GM12873 (cell line): ENCODE results near the gene PKD2.

Source experiments
- TF ChIP-seq, protein P1 (sequence below): IDR thresholded peaks from 2 replicates; pipeline ENCODE4 v1.5.1; 2012; ENCODE audit warnings: low read depth, mild to moderate bottlenecking, moderate library complexity, low read length, control low read depth; ENCODE audit not compliant: insufficient read depth; ENCODE audit errors: missing control alignments

Gene PKD2

DNA sequence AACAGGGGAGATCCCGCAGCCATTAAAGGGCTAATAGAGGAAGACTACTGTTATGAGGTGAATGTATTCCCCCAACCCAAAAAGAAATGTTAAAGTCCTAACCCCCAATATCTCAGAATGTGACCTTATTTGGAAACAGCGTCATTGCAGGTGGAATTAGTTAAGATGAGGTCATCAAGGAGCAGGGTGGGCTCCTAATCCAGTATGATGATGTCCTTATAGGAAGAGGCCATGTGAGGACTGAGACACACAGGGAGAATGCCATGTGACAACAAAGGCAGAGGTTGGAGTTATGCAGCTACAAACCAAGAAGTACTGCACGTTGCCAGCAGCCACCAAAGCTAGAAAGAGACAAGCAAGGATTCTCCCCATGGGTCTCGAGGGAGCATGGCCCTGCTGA lies 17.7 kb upstream of the PKD2 start:
- TF ChIP-seq, protein P1, sequence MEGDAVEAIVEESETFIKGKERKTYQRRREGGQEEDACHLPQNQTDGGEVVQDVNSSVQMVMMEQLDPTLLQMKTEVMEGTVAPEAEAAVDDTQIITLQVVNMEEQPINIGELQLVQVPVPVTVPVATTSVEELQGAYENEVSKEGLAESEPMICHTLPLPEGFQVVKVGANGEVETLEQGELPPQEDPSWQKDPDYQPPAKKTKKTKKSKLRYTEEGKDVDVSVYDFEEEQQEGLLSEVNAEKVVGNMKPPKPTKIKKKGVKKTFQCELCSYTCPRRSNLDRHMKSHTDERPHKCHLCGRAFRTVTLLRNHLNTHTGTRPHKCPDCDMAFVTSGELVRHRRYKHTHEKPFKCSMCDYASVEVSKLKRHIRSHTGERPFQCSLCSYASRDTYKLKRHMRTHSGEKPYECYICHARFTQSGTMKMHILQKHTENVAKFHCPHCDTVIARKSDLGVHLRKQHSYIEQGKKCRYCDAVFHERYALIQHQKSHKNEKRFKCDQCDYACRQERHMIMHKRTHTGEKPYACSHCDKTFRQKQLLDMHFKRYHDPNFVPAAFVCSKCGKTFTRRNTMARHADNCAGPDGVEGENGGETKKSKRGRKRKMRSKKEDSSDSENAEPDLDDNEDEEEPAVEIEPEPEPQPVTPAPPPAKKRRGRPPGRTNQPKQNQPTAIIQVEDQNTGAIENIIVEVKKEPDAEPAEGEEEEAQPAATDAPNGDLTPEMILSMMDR: no peak

DNA sequence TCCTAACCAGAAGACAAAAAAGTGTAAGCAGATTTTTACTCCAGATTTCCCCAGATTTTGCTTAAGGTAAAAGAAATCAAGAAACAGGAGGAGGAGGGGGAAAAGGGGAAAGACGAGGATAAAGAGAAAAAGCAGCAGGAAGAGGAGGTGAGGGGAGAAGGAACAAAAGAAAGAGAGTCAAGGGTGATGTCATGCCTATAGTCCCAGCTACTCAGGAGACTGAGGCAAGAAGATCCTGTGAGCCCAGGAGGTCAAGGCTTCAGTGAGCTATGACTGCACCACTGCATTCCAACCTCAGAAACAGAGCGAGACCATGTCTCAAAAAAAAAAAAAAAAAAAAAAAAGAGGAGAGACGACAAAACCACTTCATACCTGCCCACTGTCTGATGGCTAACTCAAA lies 12.0 kb upstream of the PKD2 start:
- TF ChIP-seq, protein P1: no peak

DNA sequence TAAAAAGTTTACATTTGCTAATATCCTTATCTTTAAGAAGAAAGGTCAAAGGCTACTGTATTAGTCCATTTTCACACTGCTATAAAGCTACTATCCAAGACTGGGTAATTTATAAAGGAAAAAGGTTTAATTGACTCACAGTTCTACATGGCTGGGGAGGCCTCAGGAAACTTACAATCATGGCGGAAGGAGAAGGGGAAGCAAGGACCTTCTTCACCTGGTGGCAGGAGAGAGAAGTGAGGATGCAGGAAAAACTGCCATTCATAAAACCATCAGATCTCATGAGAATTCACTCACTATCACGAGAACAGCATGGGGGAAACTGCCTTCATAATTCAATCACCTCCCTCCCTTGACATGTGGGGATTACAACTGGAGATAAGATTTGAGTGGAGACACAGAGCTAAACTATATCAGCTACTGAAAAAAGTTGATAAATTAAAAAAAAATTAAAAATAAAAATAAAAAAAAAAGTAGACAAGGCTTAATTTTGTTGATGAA lies 8.2 kb upstream of the PKD2 start:
- TF ChIP-seq, protein P1: peak; percentile 22

DNA sequence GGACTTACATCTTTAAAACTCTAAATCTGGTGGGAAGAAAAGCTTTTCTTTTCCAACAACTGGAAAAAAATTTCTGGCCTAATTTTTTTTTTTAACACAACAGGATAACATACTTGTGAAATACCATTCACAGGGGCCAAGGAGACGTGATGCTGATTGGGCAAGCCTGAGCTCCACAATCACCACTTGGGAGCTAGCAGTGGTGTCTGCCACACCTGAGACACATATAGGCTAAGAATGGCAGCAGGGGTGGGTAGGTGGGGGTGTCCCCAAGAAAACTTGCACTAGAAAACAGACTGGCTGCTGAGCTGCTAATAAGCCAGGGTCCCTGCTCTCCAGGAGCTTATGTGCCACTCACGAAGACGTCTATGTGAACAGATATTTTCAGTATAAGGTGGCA lies 5.6 kb upstream of the PKD2 start:
- TF ChIP-seq, protein P1: no peak

DNA sequence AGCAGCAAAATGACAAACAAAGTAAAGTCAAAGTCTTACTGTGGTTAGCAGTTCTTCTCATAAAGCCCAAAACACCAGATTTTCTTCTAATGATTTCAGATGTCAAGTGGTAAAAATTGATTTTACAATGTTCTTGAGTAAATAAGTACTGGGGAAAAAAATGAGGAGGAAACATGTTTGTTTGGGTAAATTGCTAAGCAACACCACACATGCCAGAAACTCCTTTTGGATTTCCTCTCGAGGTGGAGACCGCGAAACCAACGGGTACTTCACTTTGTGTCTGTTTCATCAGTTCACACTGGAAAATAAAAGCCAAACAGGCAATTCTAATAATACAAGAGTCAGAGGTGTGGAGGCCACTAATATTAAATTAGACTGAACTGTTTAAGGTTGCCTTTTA lies 4.6 kb upstream of the PKD2 start:
- TF ChIP-seq, protein P1: no peak

DNA sequence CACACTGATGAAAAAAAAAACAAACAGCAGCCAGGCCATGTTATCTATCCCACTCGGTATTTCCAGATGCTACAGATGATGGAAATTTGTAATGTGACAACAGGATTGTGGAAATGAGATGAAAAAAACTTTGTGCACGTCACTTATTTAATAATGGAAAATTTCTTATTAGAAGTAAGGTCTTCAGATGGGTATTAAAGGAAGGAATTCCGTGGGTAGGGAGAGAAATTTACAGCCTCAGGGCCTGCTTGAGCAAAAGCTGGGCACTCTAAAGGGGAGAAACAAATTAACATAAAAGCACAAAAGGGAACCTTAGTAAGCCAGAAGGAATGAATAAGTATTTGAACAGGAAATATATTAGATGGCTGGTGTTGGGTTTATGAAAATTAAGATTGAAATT lies 4.2 kb upstream of the PKD2 start:
- TF ChIP-seq, protein P1: no peak

DNA sequence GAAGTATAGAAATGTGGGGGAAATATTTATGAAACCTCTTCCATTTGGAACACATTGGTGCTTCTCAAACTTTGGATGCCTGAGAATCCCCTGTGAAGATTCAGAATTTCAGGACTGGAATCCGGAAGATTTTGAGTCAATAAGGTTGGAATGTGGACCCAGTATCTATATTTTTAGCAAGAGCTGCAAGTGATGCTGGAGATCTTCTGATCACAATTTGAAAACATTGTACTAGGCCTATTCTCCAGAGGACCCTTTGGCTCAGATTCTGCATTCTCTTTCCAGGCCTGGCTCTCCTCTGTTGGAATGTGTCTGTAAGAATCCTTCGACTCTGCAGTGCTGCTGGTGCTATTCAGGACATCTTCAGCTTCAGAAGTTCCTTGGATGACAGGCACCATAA lies 2.4 kb upstream of the PKD2 start:
- TF ChIP-seq, protein P1: no peak
